CD14-positive monocyte (primary cell): ENCODE results near the gene CCL27. TPM values are rescaled to one million over a fixed set of nuclear protein-coding genes. Genes with fewer than 3 reads are reported as not detected.

Source experiments
- DNase-seq, 3 donors: peaks; one replicate each; pipeline ENCODE4 v3.0.0-alpha.2; 2011 to 2022
- H2AFZ ChIP-seq: 2 replicates; pipeline ENCODE4 v1.6.0; 2012; ENCODE audit warnings: mild to moderate bottlenecking, low read depth, low read length, inconsistent platforms; ENCODE audit not compliant: insufficient read depth, poor library complexity, severe bottlenecking
- H3K27ac ChIP-seq, 2 donors: 1 replicate in 1 of 2; 2 replicates in 1 of 2; pipeline ENCODE4 v1.5.1; 2012 to 2013; ENCODE audit warnings: low read length in 2 of 2, control low read depth in 1 of 2, inconsistent platforms in 1 of 2, low read depth in 1 of 2, mild to moderate bottlenecking in 1 of 2
- H3K27me3 ChIP-seq, 2 donors: one replicate each; pipeline versions ENCODE4 v1.6.0 to v1.6.1; 2011 to 2013; ENCODE audit warnings: low read length in 2 of 2; ENCODE audit not compliant: control insufficient read depth in 2 of 2, insufficient read depth in 2 of 2
- H3K36me3 ChIP-seq, 2 donors: replicated peaks in 1 of 2; 1 replicate in 1 of 2; 2 replicates in 1 of 2; pipeline versions ENCODE4 v1.5.1 to v1.6.1; 2012 to 2013; ENCODE audit warnings: low read length in 2 of 2, control low read depth in 1 of 2, inconsistent platforms in 1 of 2, mild to moderate bottlenecking in 1 of 2; ENCODE audit not compliant: insufficient read depth in 2 of 2, control insufficient read depth in 1 of 2
- H3K4me1 ChIP-seq, 2 donors: 1 replicate in 1 of 2; 2 replicates in 1 of 2; pipeline versions ENCODE4 v1.5.1 to v1.6.1; 2012 to 2013; ENCODE audit warnings: low read length in 2 of 2, control low read depth in 1 of 2, inconsistent platforms in 1 of 2, mild to moderate bottlenecking in 1 of 2, moderate library complexity in 1 of 2; ENCODE audit not compliant: insufficient read depth in 2 of 2, control insufficient read depth in 1 of 2
- H3K4me2 ChIP-seq: replicated peaks from 2 replicates; pipeline ENCODE3; 2012; ENCODE audit warnings: low read length, moderate library complexity, mild to moderate bottlenecking; ENCODE audit not compliant: poor library complexity, severe bottlenecking; ENCODE audit errors: extremely low read depth
- H3K4me3 ChIP-seq, 3 experiments: fragments of 200-600 bp in 1 of 3; sonication (generic) in 1 of 3; replicated peaks in 1 of 3; 1 replicate in 2 of 3; 2 replicates in 1 of 3; pipeline ENCODE4 v1.5.1; 2011 to 2013; ENCODE audit warnings: low read length in 3 of 3, mild to moderate bottlenecking in 3 of 3, control low read depth in 2 of 3, low read depth in 2 of 3, inconsistent platforms in 1 of 3, moderate library complexity in 1 of 3
- H3K79me2 ChIP-seq: 2 replicates; pipeline ENCODE4 v1.6.0; 2012; ENCODE audit warnings: mild to moderate bottlenecking, control low read depth, inconsistent platforms, low read length, moderate library complexity; ENCODE audit not compliant: insufficient read depth
- H3K9ac ChIP-seq: 2 replicates; pipeline ENCODE4 v1.6.0; 2017; ENCODE audit warnings: low read length, mild to moderate bottlenecking; ENCODE audit not compliant: insufficient read depth, poor library complexity, severe bottlenecking
- H3K9me3 ChIP-seq, 2 donors: replicated peaks in 1 of 2; 1 replicate in 1 of 2; 2 replicates in 1 of 2; pipeline versions ENCODE4 v1.5.1 to v1.6.1; 2012 to 2013; ENCODE audit warnings: low read length in 2 of 2, control low read depth in 1 of 2; ENCODE audit not compliant: control insufficient read depth in 1 of 2, insufficient read depth in 1 of 2
- H4K20me1 ChIP-seq: 2 replicates; pipeline ENCODE4 v1.6.0; 2012; ENCODE audit warnings: mild to moderate bottlenecking, low read length, control low read depth, moderate library complexity; ENCODE audit not compliant: insufficient read depth
- H3K27ac Mint-ChIP-seq, 7 donors: one replicate each; pipeline ENCODE4 v1.8.0; 2020; ENCODE audit warnings: mild to moderate bottlenecking in 7 of 7, mixed read lengths in 7 of 7, moderate library complexity in 6 of 7, inconsistent platforms in 2 of 7
- H3K27me3 Mint-ChIP-seq, 3 donors: one replicate each; pipeline ENCODE4 v1.8.0; 2021 to 2022; ENCODE audit warnings: low read depth in 3 of 3, mild to moderate bottlenecking in 3 of 3, mixed read lengths in 3 of 3, moderate library complexity in 3 of 3, inconsistent platforms in 1 of 3
- H3K36me3 Mint-ChIP-seq, 2 donors: one replicate each; pipeline ENCODE4 v1.8.0; 2020; ENCODE audit warnings: mixed read lengths in 2 of 2, inconsistent platforms in 1 of 2, mild to moderate bottlenecking in 1 of 2
- H3K4me1 Mint-ChIP-seq: one replicate; pipeline ENCODE4 v1.8.0; 2020; ENCODE audit warnings: mild to moderate bottlenecking, mixed read lengths
- H3K4me3 Mint-ChIP-seq, 2 donors: one replicate each; pipeline ENCODE4 v1.8.0; 2020; ENCODE audit warnings: mild to moderate bottlenecking in 2 of 2, mixed read lengths in 2 of 2, moderate library complexity in 1 of 2
- H3K9me3 Mint-ChIP-seq, 7 donors: one replicate each; pipeline ENCODE4 v1.8.0; 2020 to 2022; ENCODE audit warnings: mixed read lengths in 7 of 7, mild to moderate bottlenecking in 6 of 7, moderate library complexity in 6 of 7, inconsistent platforms in 2 of 7
- CTCF ChIP-seq: fragments of 200-600 bp; IDR thresholded peaks from one replicate; pipeline ENCODE4 v1.8.0; 2022; ENCODE audit warnings: antibody characterized with exemption, mild to moderate bottlenecking
- WGBS: methylation state at CpG from one replicate; pipeline ENCODE4 v1.1.5; 2013; ENCODE audit warnings: missing lambda C conversion rate; ENCODE audit not compliant: insufficient coverage; 5-methylcytosine and 5-hydroxymethylcytosine counted together
- intact Hi-C, 2 donors: fragments of 100-400 bp; cut with micrococcal nuclease; formaldehyde crosslinking; loops; one replicate each; pipeline versions ENCODE4 v1.15.0 to v1.15.1; 2023
- polyA plus RNA-seq, 3 donors: library from polyadenylated mRNA; depleted of rRNA in 1 of 3; unstranded in 2 of 3; stranded (reverse) in 1 of 3; fragments of 300-500 nt in 2 of 3; fragments of >200 nt in 1 of 3; fragmentation: Illumina TruSeq in 2 of 3; gene quantifications; 1 replicate in 2 of 3; 2 replicates in 1 of 3; pipeline ENCODE4 v1.2.3, GENCODE V29; 2012 to 2021

Gene CCL27
- polyA plus RNA-seq, 3 donors = not detected

DNA sequence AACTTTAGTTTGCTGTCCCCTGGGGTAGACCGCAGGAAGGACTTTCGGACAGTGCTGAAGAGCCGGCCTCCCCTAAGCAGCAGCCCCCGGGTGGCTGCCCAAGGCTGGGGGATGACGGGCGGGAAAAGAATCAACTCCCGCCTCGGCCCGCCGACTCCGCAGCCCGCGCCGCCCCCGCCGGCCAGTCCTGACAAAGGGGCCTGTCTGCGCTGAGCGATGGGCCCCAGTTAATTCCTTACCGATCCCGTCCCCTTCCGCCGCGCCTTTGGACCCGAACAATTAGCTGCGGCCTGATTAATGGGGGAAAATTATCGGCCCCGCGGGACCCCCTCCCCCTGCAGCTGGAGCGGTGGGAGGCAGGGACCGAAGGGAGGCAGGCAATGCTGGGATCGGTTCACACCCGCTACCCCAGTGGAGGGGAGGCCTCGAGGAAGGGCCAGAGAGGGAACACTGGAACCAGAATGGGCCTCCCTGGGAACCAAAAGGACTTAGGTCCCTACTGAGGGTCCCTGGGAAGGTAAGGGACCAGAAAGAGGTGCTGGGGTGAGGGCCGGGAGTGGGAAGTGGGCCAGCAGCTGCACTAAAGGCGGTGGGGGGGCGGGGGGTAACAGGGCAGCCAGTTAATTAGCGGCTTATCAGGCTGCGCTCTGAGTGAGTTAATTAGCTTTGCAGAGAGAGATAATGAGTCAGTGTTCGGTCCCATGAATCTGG, 37.8 kb downstream of the CCL27 start:
- no peak overlapping the region for H3K4me2 ChIP-seq
- no peak overlapping the region for H3K9ac ChIP-seq
- peaks cover 71 to 79% of the 10 kb centered on the region in 2 donors for H3K27me3 ChIP-seq
- H4K20me1 ChIP-seq = no peaks in the 10 kb centered on the region
- Mint-ChIP-seq H3K4me3 (peak overlapping the region in 1 of 2 donors; percentile 75), H3K27ac (no peak overlapping the region), H3K36me3 (peaks cover 5 to 14% of the 10 kb centered on the region in 2 donors), H3K27me3 (peaks cover 83 to 85% (median 84%) of the 10 kb centered on the region in 3 donors), H3K4me1 (peaks cover 28% of the 10 kb centered on the region), H3K9me3 (peaks cover 3 to 41% (median 22%) of the 10 kb centered on the region in 7 donors)
- peaks cover 5% of the 10 kb centered on the region for H3K79me2 ChIP-seq
- no peak for TF ChIP-seq CTCF
- peaks cover 9 to 24% of the 10 kb centered on the region in 2 donors for H3K4me1 ChIP-seq
- peaks cover 0 to 48% of the 10 kb centered on the region in 2 donors for H3K9me3 ChIP-seq
- H3K4me3 ChIP-seq = no peak overlapping the region
- no peak overlapping the region for H2AFZ ChIP-seq
- DNase-seq = no peak
- H3K36me3 ChIP-seq = no peaks in the 10 kb centered on the region
- intact Hi-C loops = no loop called here
- H3K27ac ChIP-seq = no peak overlapping the region
- 17% methylated on average over 25 of the region's 39 CpGs for WGBS

DNA sequence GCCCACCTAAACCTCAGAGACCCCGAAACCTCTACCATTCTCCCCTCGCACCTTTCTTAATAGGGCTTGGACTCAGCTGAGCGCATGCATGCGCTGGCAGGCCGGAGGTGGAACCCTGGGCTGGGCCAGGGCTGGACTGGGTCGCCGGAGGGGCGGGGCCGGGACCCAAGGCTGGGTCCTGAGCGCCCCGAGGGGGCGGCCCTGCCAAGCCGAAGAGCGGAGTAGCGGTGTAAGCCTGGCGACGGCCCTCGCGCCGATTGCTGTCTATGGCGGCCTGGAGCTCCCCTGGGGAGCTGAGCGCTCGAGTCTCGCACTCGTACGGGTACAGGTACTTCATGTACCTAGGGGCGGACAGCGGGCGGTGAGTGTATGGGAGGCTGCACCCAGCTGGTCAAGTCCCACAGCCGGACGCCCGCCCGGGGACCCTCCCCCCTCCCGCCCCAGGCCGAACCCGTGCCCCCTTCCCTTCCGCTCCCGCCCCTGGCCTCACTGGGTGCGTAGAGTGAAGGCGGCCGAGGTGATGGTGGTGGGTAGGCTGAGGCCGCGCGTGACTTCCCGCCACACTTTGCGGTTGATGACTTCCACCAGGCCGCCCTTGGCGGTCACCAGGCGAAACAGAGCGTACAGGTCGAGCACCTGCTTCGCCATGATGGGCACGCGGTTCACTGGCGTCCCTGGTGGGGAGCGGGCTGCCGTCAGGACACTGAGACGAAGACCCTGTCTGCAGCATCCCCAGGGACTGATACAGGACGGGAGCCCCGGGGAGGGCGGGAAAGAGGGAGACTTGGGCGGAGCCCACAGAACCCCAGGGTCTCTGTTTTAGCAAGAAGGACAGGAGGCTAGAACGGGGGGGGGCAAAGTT, 38.9 kb downstream of the CCL27 start:
- H3K36me3 Mint-ChIP-seq = peaks cover 2 to 20% of the 10 kb centered on the region in 2 donors
- Histone ChIP-seq H3K79me2 (peaks cover 10% of the 10 kb centered on the region), H2AFZ (no peak overlapping the region), H3K9me3 (peaks cover 0 to 42% of the 10 kb centered on the region in 2 donors), H3K9ac (no peak overlapping the region), H3K27ac (no peak overlapping the region), H3K36me3 (peaks cover 0 to 2% of the 10 kb centered on the region in 2 donors), H3K27me3 (peaks cover 65 to 72% of the 10 kb centered on the region in 2 donors), H3K4me1 (peaks cover 14 to 23% of the 10 kb centered on the region in 2 donors), H3K4me2 (no peak overlapping the region), H3K4me3 (no peak overlapping the region), H4K20me1 (no peaks in the 10 kb centered on the region)
- DNase-seq = peak in 1 of 3 donors; percentile 17
- no peak for TF ChIP-seq CTCF
- peaks cover 29% of the 10 kb centered on the region for H3K4me1 Mint-ChIP-seq
- H3K4me3 Mint-ChIP-seq = peak overlapping the region; percentile 24 to 89
- WGBS = 5% methylated on average over 49 of the region's 63 CpGs
- no peak overlapping the region for H3K27ac Mint-ChIP-seq
- intact Hi-C loops = no loop called here
- H3K27me3 Mint-ChIP-seq = peaks cover 76 to 77% (median 77%) of the 10 kb centered on the region in 3 donors
- peaks cover 3 to 40% (median 20%) of the 10 kb centered on the region in 7 donors for H3K9me3 Mint-ChIP-seq
